Uterine smooth muscle cell (primary cell): Measurements from ENCODE around the gene AURKA. TPM values are rescaled to one million over a fixed set of nuclear protein-coding genes. Genes with fewer than 3 reads are reported as not detected.

Experiments used
- total RNA-seq: library from RNA; depleted of rRNA; stranded (reverse); fragments of >200 nt; gene quantifications from 2 replicates; pipeline ENCODE4 v1.2.3, GENCODE V29; 2014

Gene AURKA
- 27.5 and 109 TPM in 2 replicates for total RNA-seq

GRCh38 chr20:56392132-56392880 is at the start of gene AURKA, which contains the start of gene CSTF1:
TSS of gene AURKA (minus strand) at chr20:56392215. CDS start at chr20:56388197, 4,018 bp downstream.
TSS of gene CSTF1 (plus strand) at chr20:56392645. CDS start at chr20:56395553, 2,908 bp downstream.

GRCh38 chr20:56411759-56412472 is 19.9 kb upstream of the AURKA start, which contains the start of gene CASS4:
TSS of gene CASS4 (plus strand) at chr20:56412260. CDS start at chr20:56412459, 199 bp downstream.

GRCh38 chr20:56358600-56359211 is 33.3 kb downstream of the AURKA start, which contains the start of gene FAM210B:
TSS of gene FAM210B (plus strand) at chr20:56358974. CDS start at chr20:56359006, 32 bp downstream.

Other genes starting within 250 kb of the AURKA start
- not detected in 2 replicates for gene MC3R, start 143.5 kb downstream of the AURKA start, total RNA-seq
- 20.7 and 36.9 TPM in 2 replicates for gene FAM210B, start 33.2 kb downstream of the AURKA start, total RNA-seq
- 24.7 and 42.4 TPM in 2 replicates for gene CSTF1, start 430 bp upstream of the AURKA start, total RNA-seq
- 0.12 and 0.77 TPM in 2 replicates for gene CASS4, start 20.0 kb upstream of the AURKA start, total RNA-seq
- gene RTF2, start 76.4 kb upstream of the AURKA start, total RNA-seq: 76.5 and 95.3 TPM in 2 replicates
- not detected in 2 replicates for gene FAM209A, start 132.5 kb upstream of the AURKA start, total RNA-seq
- gene FAM209B, start 141.0 kb upstream of the AURKA start, total RNA-seq: not detected in 2 replicates
- 8.5 and 9.5 TPM in 2 replicates for gene TFAP2C, start 237.1 kb upstream of the AURKA start, total RNA-seq